Parathyroid adenoma (tissue), 2 donors: ENCODE measurements around the gene DOCK3.

Experiments used
- H2AFZ ChIP-seq: fragments of 300-600 bp; sonication (generic); one replicate; pipeline ENCODE4 v1.7.0; 2017; ENCODE audit warnings: antibody characterized with exemption, mild to moderate bottlenecking
- H3K27ac ChIP-seq: fragments of 300-600 bp; sonication (generic); one replicate; pipeline ENCODE4 v1.7.0; 2017
- H3K27me3 ChIP-seq: fragments of 300-600 bp; sonication (generic); one replicate; pipeline ENCODE4 v1.7.0; 2017; ENCODE audit warnings: low read length; ENCODE audit not compliant: control insufficient read depth, insufficient read depth
- H3K36me3 ChIP-seq: fragments of 300-600 bp; sonication (generic); one replicate; pipeline ENCODE4 v1.7.0; 2017; ENCODE audit warnings: low read length; ENCODE audit not compliant: control insufficient read depth, insufficient read depth
- H3K4me1 ChIP-seq: fragments of 300-600 bp; sonication (generic); one replicate; pipeline ENCODE4 v1.7.0; 2017; ENCODE audit warnings: control low read depth
- H3K4me2 ChIP-seq: fragments of 300-600 bp; sonication (generic); one replicate; pipeline ENCODE4 v1.7.0; 2017; ENCODE audit warnings: low read length
- H3K4me3 ChIP-seq: fragments of 300-600 bp; sonication (generic); one replicate; pipeline ENCODE4 v1.7.0; 2017; ENCODE audit warnings: low read depth, low read length
- H3K79me2 ChIP-seq: fragments of 300-600 bp; sonication (generic); one replicate; pipeline ENCODE4 v1.7.0; 2017; ENCODE audit warnings: control low read depth
- H3K9ac ChIP-seq: fragments of 300-600 bp; sonication (generic); one replicate; pipeline ENCODE4 v1.7.0; 2017; ENCODE audit warnings: mild to moderate bottlenecking
- H3K9me3 ChIP-seq: fragments of 300-600 bp; sonication (generic); one replicate; pipeline ENCODE4 v1.7.0; 2017; ENCODE audit warnings: low read length; ENCODE audit not compliant: control insufficient read depth
- CTCF ChIP-seq: fragments of 300-600 bp; sonication (generic); IDR thresholded peaks from one replicate; pipeline ENCODE4 v1.7.0; 2017; ENCODE audit warnings: antibody characterized with exemption, mild to moderate bottlenecking
- donor health status: primary hyperparathyroidism.

Gene DOCK3

GRCh38 chr3:50806031-50806430, 131.3 kb downstream of the DOCK3 start:
- Histone ChIP-seq H3K9ac (no peak overlapping the region), H3K27ac (no peak overlapping the region), H2AFZ (no peak overlapping the region), H3K9me3 (no peaks in the 10 kb centered on the region), H3K4me3 (no peak overlapping the region), H3K4me2 (no peak overlapping the region), H3K27me3 (no peaks in the 10 kb centered on the region), H3K4me1 (peaks cover 11% of the 10 kb centered on the region), H3K36me3 (no peaks in the 10 kb centered on the region), H3K79me2 (peaks cover 2% of the 10 kb centered on the region)
- TF ChIP-seq CTCF, result no peak

GRCh38 chr3:50806806-50807205, 132.1 kb downstream of the DOCK3 start:
- peaks cover 11% of the 10 kb centered on the region for H3K4me1 ChIP-seq
- H2AFZ ChIP-seq, result no peak overlapping the region
- no peak overlapping the region for H3K9ac ChIP-seq
- no peaks in the 10 kb centered on the region for H3K9me3 ChIP-seq
- no peaks in the 10 kb centered on the region for H3K27me3 ChIP-seq
- peaks cover 2% of the 10 kb centered on the region for H3K79me2 ChIP-seq
- H3K27ac ChIP-seq, result no peak overlapping the region
- H3K4me3 ChIP-seq, result no peak overlapping the region
- no peaks in the 10 kb centered on the region for H3K36me3 ChIP-seq
- H3K4me2 ChIP-seq, result peak overlapping the region; percentile 5
- TF ChIP-seq CTCF, result no peak

GRCh38 chr3:50807266-50807665, 132.5 kb downstream of the DOCK3 start:
- H3K9ac ChIP-seq, result no peak overlapping the region
- H2AFZ ChIP-seq, result no peak overlapping the region
- H3K9me3 ChIP-seq, result no peaks in the 10 kb centered on the region
- peaks cover 2% of the 10 kb centered on the region for H3K79me2 ChIP-seq
- peak overlapping the region; percentile 5 for H3K4me2 ChIP-seq
- H3K4me3 ChIP-seq, result no peak overlapping the region
- H3K27ac ChIP-seq, result no peak overlapping the region
- no peak for TF ChIP-seq CTCF
- no peaks in the 10 kb centered on the region for H3K36me3 ChIP-seq
- peaks cover 11% of the 10 kb centered on the region for H3K4me1 ChIP-seq
- no peaks in the 10 kb centered on the region for H3K27me3 ChIP-seq

GRCh38 chr3:50811893-50812292, 137.2 kb downstream of the DOCK3 start:
- Histone ChIP-seq H3K36me3 (no peaks in the 10 kb centered on the region), H3K9ac (no peak overlapping the region), H3K79me2 (no peaks in the 10 kb centered on the region), H3K27me3 (no peaks in the 10 kb centered on the region), H3K9me3 (no peaks in the 10 kb centered on the region), H3K4me1 (peaks cover 5% of the 10 kb centered on the region), H2AFZ (no peak overlapping the region), H3K4me3 (no peak overlapping the region), H3K4me2 (no peak overlapping the region), H3K27ac (no peak overlapping the region)
- no peak for TF ChIP-seq CTCF

- no peaks in the 10 kb centered on the region for H3K36me3 ChIP-seq
- H3K27me3 ChIP-seq, result no peaks in the 10 kb centered on the region
- no peak overlapping the region for H3K4me3 ChIP-seq
- H3K27ac ChIP-seq, result no peak overlapping the region
- no peaks in the 10 kb centered on the region for H3K79me2 ChIP-seq
- H3K9me3 ChIP-seq, result no peaks in the 10 kb centered on the region
- no peak for TF ChIP-seq CTCF
- H3K4me1 ChIP-seq, result no peaks in the 10 kb centered on the region
- H3K9ac ChIP-seq, result no peak overlapping the region
- no peak overlapping the region for H2AFZ ChIP-seq
- H3K4me2 ChIP-seq, result peak overlapping the region; percentile 27
These were observed 141.1 kb downstream of the DOCK3 start for GRCh38 chr3:50815844-50816243.
